Measurements from ENCODE around the gene TMEM92.
A peak's percentile ranks its signal among the peaks of the same experiment; 100 is the strongest.
"Not testable (repeated sequence)": the region's sequence is repeated elsewhere in the genome, so short reads cannot be mapped to it uniquely, and the experiment has no call there.

The TMEM92 gene

DNA sequence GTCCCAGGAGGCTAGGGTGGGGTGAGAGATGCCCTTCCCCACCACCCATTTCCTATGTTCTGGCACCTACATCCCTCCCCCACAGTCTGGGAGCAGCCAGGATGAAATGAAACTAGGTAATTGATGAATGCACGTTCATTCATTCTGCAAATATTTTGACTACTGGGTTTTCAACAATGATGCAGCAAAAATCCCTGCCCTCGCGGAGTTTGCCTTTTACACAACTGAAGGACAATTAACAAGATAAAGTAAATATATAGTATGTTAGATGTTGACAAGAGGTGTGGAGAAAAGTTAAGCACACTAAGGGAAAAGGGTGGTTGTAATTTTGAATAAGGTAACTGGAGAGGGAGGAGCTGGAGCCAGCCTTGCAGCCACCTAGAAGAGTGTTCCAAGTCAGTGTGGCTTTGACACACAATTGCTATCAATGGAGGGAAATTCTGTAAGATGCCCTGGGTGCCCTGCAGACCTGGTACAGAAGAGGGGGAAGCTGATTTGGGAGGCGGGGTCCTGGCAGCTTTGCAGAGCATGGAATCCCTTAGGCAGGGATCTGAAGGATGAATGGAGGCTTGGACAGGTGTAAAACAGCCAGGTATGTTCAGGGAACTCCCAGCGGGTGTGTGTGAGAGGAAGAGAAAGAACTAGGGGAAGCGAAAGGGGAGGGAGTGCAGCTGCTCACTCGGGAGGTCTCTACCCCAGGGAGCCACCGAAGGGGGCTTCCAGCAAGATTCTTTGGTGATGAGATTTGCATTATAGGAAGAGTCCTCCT, 2.5 kb downstream of the TMEM92 start:
- DNase-seq (ENCODE audit: low read depth in 2 of 2), result no peak

DNA sequence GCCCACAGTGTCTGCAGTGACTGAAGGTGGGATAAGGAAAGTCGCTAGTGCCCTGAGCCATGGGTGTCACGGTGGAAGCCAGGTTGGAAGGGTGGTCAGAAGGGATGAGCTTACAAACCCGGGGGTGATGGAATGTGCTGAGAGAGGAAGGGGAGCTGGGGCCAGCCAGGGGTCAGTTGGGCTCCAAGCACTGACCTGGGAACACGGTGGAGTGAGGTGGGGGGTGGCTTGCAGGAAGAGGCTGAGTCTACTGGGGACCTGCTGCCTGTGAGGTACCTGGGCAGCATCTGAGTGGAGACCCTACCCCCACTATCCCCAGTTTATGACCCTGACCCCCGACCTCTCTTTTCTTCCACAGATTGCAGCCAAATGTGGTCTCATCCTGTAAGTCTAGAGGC, 3.1 kb downstream of the TMEM92 start:
- DNase-seq (ENCODE audit: low read depth in 2 of 2), result no peak

DNA sequence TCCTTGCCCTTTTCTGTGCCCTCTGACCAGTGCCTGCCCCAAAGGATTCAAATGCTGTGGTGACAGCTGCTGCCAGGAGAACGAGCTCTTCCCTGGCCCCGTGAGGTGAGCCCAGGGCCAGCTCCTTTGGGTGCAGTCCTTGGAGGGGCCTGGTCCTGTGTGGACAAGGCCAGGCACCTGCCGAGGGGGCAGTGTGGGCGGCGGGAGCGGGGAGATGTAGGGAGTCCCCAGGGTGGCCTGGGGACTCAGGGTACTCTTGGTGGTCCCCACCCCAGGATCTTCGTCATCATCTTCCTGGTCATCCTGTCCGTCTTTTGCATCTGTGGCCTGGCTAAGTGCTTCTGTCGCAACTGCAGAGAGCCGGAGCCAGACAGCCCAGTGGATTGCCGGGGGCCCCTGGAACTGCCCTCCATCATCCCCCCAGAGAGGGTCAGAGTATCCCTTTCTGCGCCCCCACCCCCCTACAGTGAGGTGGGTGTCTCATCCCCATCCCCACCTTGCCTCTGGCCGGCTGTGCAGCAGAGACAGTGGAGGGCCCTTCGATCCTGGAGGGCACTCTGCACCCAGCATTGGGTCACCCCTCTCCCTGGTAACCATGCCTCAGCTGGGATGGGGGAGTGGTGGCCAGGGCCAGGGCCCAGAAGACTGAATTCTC, 4.4 kb downstream of the TMEM92 start:
- no peak for DNase-seq (ENCODE audit: low read depth in 2 of 2)

DNA sequence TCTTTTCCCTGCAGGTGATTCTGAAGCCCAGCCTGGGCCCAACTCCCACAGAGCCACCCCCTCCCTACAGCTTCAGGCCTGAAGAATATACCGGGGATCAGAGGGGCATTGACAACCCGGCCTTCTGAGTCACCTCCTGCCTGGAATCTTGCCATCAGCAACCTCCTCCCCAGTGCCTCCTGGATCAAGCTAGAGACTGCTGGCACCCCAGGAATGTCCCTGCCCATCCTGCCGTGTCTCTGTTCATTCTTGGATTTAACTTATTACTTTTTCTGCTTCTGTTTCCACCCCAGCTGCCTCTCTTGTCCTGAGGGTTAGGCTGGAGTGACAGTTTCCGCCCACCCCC, 4.9 kb downstream of the TMEM92 start:
- no peak for DNase-seq (ENCODE audit: low read depth in 2 of 2)

DNA sequence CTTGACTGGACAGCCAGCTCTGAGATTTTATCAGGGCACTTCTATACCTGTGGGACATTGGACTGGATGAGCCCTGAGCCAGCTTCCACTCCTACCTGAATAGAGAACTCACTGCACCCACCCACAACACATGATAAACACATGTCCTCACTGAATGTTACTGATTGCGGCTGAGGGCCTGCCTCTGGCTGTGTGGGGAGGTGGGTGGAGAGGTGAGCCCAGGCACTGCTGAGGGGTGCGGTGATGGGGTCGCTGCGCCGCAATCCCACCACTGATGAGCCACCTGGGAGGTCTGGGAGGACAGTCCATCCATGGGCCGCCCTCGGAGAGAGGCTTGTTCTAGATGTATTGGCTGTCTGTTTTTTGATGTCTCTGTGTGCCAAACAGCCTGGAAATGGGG, 5.4 kb downstream of the TMEM92 start:
- no peak for DNase-seq (ENCODE audit: low read depth in 2 of 2)

DNA sequence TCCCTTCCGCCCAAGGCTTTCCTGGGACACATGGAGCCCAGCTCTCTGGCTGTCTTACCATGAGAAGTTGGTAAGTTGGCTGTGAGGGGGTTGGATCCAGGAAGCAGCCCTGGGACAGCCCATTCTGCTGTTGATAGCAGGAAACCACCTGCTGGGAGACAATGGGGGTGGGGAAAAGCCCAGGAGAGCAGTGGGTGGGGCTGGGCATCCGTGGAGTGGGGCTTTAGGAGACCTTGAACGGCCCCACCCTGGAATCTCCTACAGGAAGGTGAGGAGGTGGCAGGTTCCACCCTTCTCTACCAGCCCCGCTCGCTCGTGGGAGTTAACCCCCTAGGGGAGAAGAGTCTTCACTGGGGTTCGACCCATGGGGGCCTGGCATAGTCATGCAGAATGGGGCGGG, 5.8 kb downstream of the TMEM92 start:
- no peak for DNase-seq (ENCODE audit: low read depth in 2 of 2)

DNA sequence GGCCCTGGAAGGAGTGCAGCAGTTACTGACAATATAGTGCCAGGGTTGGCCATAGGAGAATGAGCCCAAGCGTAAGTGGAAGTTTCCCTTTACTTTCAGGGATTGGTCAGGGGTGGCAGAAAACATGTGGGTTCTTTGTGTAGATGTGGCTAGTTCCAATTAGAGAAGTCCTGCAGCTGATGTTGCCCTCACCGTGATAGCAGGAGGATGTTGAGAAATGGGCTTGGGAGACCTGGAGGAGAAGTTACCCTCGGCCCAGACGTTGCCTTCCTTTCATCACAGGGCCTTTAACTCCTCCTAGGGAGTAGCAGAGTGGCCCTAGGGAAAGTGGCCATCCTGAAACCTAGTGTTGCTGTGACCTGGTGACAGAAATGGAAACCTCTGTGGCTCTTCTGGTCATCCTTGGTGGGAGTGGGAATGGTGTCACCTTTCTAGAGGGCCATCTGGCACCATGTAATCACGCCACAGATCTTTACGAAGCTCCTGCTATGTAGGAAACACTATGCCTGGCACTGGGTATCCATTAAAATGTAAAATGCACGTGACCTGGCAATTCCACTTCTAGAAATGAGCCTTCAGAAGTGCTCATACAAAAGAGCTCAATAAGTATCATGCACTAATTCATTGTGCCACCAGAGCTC, 6.7 kb downstream of the TMEM92 start:
- DNase-seq (ENCODE audit: low read depth in 2 of 2), result no peak

DNA sequence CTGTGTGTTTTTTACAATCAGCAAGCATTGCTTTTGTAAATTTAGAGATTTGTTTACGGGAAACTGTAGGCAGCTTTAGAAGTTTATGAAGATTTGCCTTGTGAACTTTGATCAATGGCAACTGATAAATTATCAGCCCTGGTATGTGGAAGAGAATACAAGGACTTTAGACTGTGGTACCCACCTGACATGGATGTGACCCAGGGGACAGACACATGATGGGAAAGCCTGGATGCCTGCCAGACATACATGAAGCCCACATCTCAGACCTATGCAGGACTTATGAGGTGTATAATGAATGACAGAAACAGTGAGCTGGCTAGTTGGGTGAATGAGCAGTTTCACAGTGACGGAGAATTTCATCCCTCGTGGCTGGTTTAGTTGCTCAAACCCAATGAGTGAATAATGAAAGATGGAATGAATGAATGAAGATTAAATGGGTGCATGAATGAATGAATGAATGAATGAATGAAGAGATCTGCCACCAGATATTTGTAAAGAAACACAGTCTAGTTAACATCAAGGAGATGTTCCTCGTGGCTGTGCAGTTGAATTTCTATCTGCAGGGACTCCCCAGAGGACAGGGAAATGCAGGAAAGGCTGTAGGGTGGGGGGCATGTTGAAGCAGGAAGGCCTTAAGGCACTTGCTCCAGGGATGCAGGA, 7.6 kb downstream of the TMEM92 start:
- no peak for DNase-seq (ENCODE audit: low read depth in 2 of 2)

DNA sequence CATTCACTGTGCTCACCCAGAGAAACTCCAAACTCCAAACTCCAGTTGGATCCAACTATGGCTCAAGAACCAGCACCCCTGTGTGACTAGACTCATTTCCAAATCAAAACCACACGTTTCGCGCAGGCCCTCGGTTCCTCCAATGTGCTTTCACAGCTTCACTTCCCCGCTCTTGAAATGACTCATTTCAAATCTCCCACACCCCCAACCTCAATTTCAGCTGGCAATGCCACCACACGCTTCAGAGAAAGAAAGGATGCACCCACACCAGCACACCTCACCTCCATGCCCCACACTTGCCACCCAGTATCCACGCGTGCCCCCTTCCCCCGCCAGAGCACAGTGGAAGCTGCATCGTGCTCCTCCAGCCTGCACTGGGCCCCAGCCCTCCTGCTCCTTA, 9.0 kb downstream of the TMEM92 start:
- DNase-seq (ENCODE audit: low read depth in 2 of 2), result no peak

DNA sequence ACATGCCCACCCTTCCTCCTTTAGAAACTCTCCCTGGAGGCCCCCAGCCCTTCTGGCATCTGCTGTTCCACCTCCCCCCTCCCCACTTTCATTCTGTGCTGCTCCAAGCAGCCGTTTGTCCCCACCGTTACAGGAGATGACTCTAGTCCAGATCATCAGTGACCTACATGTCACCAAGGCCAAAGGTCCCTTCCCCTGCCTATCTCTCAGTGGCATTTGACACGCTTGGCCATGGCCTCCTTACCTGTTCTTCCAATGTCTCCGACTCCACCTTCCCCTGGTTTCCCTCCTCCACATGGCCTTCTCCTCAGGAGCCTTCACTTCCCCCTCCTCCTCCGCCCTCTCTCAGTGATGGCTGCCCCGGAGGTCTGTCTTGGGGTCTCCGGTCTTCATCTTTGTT, 9.4 kb downstream of the TMEM92 start:
- DNase-seq (ENCODE audit: low read depth in 2 of 2), result no peak

DNA sequence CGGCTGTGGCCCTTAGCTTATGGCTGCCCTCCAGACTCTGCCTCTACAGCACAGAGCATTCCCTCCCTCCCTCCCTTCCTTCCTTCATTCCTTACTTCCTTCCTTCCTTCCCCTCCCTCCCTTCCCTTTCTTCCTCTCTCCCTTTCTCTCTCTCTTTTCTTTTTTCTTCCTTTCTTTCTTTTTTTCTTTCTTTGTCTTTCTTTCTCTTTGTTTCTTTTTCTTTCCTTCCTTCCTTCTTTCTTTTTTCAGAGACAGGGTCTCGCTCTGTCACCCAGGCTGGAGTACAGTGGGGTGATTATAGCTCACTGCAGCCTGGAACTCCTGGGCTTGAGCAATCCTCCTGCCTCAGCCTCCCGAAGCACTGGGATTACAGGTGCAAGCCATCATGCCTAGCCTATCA, 11.7 kb downstream of the TMEM92 start:
- no peak for DNase-seq (ENCODE audit: low read depth in 2 of 2)

DNA sequence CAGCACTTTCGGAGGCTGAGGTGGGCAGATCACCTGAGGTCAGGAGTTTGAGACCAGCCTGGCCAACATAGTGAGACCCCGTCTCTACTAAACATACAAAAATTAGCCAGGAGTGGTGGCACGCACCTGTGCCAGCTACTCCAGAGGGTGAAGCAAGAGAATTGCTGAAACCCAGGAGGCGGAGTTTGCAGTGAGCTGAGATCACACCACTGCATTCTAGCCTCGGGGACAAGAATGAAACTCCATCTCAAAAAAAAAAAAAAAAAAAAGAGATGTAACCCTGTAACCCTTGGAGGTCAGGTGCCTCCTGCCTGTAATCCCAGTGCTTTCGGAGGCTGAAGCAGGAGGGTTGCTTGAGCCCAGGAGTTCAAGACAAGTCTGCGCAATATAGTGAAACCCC, 13.0 kb downstream of the TMEM92 start:
- DNase-seq (ENCODE audit: low read depth in 2 of 2), result not testable (repeated sequence)

DNA sequence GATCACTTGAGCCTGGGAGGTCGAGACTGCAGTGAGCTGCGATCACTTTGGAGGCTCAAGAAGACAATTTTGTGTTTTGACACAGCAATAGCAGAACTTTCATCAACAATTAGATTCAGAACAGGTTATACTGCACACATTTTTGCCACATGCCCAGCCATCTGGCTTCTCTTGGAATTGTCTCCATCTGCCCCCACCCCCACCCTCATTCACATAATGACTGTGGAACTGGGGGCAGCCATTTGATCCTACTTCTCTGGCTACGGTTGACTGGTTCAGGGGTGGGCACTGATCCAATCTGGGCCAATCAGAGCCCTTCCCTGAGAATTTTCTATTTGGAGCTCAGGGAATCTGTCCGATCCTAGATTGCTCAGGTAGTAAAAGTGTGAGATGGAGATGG, 14.0 kb downstream of the TMEM92 start:
- DNase-seq (ENCODE audit: low read depth in 2 of 2), result no peak

DNA sequence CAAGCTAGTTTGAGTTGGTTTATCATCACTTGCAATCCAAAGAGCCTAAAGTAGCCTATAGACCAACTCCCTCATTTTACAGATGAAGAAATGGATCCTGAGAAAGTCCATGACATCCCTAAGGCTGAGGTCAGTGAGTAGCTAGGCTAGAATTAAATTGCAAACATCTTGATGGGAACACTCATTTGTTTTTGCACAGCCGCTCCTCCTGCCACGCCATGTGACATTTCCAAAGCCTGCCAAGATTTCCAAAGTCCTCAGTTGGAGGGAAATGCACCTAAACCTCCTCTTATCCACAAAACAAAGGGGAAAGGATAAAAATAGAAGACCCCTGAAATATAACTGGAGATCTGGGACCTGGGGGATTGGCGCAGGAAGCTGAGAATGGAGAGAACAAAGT, 15.0 kb downstream of the TMEM92 start:
- DNase-seq (ENCODE audit: low read depth in 2 of 2), result no peak

DNA sequence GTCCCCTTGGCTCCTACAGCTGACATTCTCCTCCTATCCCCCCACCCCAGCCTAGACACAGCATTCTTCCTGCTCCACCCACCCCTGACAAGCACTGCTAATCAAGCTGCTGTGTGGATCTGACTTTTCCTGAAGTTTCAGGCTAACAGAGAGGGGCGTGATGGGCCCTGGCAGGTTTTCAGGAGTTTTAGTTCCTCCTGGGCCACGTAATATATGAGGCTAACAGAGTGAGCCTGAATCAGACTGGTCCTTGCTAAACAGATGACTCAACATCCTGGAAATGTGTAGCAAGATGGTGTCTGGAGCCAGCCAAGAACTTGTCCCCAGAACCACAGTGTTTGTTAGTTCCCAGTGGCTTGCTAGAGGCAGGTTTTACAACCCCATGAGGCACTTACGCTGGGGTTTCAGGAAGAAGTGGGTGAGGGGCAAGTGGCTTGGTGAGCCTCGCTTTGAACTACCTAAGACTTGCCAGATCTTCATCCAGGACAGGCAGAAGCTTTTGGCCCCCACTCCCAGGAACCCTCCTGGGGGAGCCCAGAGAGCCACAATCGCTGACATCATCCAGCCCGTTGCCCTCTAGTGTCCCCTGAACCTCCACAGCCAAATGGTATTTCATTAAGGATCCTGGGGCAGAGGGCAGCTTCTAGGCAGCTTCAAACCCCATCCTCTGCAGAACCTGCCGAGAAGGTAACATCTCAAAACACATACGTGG, 15.9 kb downstream of the TMEM92 start:
- DNase-seq (ENCODE audit: low read depth in 2 of 2), result no peak

DNA sequence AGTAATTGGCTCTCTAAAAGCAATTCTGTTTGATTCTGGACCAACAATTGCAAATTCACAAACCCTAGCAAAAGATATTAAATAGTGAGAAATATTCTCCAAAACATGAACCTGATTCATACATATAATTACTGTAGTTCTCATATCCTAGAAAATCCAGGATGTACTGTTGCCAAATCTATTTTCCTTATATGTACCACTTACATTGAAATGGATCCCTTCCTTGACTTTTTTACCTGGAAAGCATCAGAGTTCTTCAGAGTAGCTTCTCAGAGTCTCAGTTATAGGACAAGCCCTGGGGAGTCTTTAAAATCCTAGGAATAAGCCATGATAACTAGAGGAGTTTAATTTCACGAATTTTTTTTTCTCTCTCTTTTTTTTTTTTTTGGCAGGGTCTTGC, 16.7 kb downstream of the TMEM92 start:
- no peak for DNase-seq (ENCODE audit: low read depth in 2 of 2)

DNA sequence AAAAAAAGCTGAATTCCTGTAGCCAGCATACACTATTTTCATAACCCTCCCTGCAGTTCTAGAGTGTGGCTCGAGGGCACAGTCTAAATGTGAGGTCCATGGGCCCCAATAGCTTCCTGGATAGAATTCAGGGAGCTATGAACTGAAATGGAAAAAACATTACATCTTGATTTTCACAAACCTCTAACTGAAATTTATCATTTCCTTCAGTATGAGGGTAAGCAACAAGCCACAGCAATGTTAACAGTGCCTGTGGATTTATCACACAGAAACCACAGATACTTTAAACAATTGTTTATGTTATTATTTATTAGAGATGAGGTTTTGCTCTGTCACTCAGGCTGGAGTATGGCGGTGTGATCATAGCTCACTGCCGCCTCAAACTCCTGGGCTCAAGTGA, 18.2 kb downstream of the TMEM92 start:
- no peak for DNase-seq (ENCODE audit: low read depth in 2 of 2)

DNA sequence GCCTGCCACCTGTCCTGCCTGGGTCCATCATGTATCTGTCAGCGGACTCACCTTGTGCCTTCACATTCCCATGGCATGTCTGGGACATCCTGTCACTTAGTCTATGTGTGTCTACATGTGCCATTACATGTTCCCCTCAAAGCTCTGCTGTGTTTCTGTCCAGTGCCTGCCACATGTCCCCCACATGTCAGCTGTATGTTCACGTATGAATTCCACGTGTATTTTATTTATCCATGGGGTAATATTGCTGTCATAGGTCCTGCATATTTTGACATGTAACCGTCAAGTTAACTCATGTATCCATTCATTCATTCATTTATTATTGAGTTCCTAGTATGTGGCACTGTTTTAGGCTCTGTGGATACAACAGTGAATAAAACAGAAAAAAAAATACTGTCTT, 20.8 kb downstream of the TMEM92 start:
- no peak for DNase-seq (ENCODE audit: low read depth in 2 of 2)

DNA sequence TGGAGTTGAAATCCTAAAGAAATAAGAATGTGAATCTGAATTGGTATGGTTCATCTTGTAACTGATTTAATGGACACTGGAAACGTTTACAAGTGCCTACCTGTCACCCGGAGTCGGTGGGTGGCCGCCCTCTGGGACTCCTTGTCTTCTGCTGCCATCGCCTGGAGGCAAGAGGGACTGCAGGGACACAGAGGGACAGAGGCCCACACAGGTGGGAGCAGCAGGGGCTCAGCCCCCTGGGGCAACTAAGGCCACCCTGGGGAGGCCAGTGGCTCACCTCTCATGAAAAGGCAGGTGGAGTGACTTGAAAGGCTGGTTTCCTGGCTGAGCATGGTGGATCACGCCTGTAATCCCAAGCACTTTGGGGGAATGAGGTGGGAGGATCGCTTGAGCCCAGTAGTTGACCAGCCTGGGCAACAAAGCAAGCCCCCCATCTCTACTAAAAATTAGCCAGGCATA, 23.2 kb downstream of the TMEM92 start:
- peak; percentile 62 to 64 for DNase-seq (ENCODE audit: low read depth in 2 of 2)

DNA sequence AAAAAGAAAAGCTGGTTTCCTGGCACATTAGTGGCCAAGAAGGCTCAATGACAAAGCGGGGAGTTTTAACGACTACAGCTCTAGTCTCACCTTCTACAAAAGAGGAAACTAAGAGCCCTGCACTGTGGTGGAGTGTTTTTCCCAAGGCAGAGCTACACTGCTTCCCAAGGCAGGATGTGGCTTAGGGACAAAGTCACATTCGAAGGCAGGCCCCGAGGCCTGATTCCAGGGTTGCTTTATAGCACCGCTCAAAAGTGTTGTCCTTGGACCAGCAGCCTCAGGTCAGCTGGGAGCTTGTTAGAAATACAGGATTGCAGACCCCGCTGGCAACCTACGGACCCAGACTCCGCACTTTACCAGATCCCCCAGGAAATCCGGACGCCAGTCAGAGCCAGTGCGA, 23.8 kb downstream of the TMEM92 start:
- DNase-seq (ENCODE audit: low read depth in 2 of 2), result no peak

DNA sequence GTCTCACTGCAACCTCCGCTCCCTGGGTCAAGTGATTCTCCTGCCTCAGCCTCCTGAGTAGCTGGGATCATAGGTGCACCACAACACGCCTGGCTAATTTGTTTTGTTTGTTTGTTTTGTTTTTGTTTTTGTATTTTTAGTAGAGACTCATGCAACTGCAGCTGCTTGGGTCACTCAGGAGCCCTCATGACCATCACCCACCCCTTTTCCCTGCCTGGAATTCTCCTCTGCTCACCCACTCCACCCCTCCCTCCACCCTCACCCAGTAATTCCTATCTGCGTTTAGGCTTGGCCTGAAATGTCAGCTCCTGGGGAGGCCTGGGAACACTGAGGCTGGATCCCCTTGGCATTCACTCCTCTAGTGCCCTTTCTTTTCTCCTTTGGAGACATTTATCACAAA, 25.5 kb downstream of the TMEM92 start:
- DNase-seq (ENCODE audit: low read depth in 2 of 2), result no peak

DNA sequence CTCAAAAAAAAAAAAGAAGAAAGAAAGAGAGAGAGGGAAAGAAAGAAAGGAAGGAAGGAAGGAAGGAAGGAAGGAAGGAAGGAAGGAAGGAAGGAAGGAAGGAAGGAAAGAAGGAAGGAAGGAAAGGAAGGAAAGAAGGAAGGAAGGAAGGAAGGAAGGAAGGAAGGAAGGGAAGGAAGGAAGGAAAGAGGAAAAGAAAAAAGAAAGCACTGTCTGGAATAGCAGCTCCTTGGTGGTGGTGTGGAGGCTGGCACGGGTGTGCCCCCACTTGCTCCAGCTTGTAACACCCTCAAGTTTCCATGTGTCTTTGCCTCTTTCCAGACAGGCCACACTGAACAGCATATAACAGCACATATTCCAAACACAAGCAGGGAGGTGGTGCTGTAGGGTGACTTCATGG, 26.6 kb downstream of the TMEM92 start:
- not testable (repeated sequence) for DNase-seq (ENCODE audit: low read depth in 2 of 2)

Measured in activated CD8-positive, alpha-beta memory T cell treated with anti-CD3 and anti-CD28 coated beads for 4 hours (primary cell).